PC-9 (cell line): ENCODE measurements around the gene PRKCB.

ENCODE experiments used
- CTCF ChIP-seq: fragments of 200-600 bp; sonication (generic); conservative IDR thresholded peaks from 2 replicates; pipeline ENCODE4 v1.6.1; 2017; ENCODE audit warnings: mixed run types, antibody characterized with exemption, mild to moderate bottlenecking, moderate library complexity
- EZH2 ChIP-seq: fragments of 200-600 bp; sonication (generic); IDR thresholded peaks from 2 replicates; pipeline ENCODE4 v1.8.0; 2017; ENCODE audit warnings: antibody characterized with exemption, low read depth

DNA sequence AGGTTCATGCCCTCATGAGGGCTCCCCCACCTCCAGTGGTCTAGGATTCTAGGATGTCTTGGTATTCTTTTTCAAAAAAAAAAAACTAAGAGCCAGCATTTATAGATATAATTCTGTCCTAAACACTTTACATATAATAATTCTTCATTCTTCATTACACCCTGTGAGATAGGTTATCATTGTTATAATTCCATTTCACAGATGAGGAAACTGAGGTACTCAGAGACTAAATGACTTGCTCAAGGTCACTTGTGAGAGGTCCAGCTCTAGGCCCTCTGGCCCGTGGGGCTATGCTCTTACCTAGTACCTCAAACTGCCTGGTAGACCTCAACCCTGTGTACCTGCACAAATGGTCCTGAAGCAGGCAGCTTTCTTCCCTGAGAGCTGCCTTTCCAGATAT lies 172.2 kb downstream of the PRKCB start:
- TF ChIP-seq CTCF (no peak), EZH2 (no peak)
